DOHH2 (cell line): ENCODE results near the gene NKD1.

ENCODE experiments used
- H3F3A ChIP-seq: fragments of 200-600 bp; sonication (generic), shearing (Covaris generic); 2 replicates; pipeline ENCODE4 v1.6.0; 2016; ENCODE audit warnings: antibody characterized with exemption, mild to moderate bottlenecking; ENCODE audit not compliant: control insufficient read depth, insufficient read depth
- H3K27ac ChIP-seq: fragments of 200-600 bp; sonication (generic); 2 replicates; pipeline ENCODE4 v1.5.1; 2014; ENCODE audit warnings: low read depth, mild to moderate bottlenecking, low read length, moderate library complexity
- H3K27me3 ChIP-seq: fragments of 200-600 bp; sonication (generic); 2 replicates; pipeline ENCODE4 v1.6.1; 2014; ENCODE audit warnings: mild to moderate bottlenecking, low read length, mixed read lengths; ENCODE audit not compliant: control insufficient read depth
- H3K36me3 ChIP-seq: fragments of 200-600 bp; sonication (generic); 2 replicates; pipeline ENCODE4 v1.6.1; 2014; ENCODE audit warnings: mild to moderate bottlenecking, low read length, moderate library complexity, mixed read lengths; ENCODE audit not compliant: control insufficient read depth
- H3K4me1 ChIP-seq: fragments of 200-600 bp; sonication (generic); 2 replicates; pipeline ENCODE4 v1.6.1; 2014; ENCODE audit warnings: mild to moderate bottlenecking, low read length, mixed read lengths; ENCODE audit not compliant: control insufficient read depth
- H3K4me2 ChIP-seq: fragments of 200-600 bp; sonication (generic); 2 replicates; pipeline ENCODE4 v1.6.0; 2014; ENCODE audit warnings: mild to moderate bottlenecking, low read length, moderate library complexity
- H3K4me3 ChIP-seq: fragments of 200-600 bp; sonication (generic); 2 replicates; pipeline ENCODE4 v1.5.1; 2014; ENCODE audit warnings: mild to moderate bottlenecking, low read length, mixed read lengths
- H3K79me2 ChIP-seq: fragments of 200-600 bp; sonication (generic); 2 replicates; pipeline ENCODE4 v1.6.1; 2014; ENCODE audit warnings: mild to moderate bottlenecking, low read length, mixed read lengths; ENCODE audit not compliant: control insufficient read depth
- H3K9me2 ChIP-seq: fragments of 200-600 bp; sonication (generic); replicated peaks from 2 replicates; pipeline ENCODE4 v1.6.1; 2014; ENCODE audit warnings: mild to moderate bottlenecking, low read length, mixed read lengths; ENCODE audit not compliant: control insufficient read depth
- H3K9me3 ChIP-seq: fragments of 200-600 bp; sonication (generic); 2 replicates; pipeline ENCODE4 v1.6.1; 2014; ENCODE audit warnings: antibody characterized with exemption, low read length, mixed read lengths; ENCODE audit not compliant: control insufficient read depth, insufficient read depth
- H4K20me1 ChIP-seq: fragments of 200-600 bp; sonication (generic); 2 replicates; pipeline ENCODE4 v1.6.0; 2014; ENCODE audit warnings: low read depth, mild to moderate bottlenecking, antibody characterized with exemption, low read length, moderate library complexity; ENCODE audit not compliant: control insufficient read depth, insufficient read depth
- CTCF ChIP-seq: fragments of 200-600 bp; sonication (generic); IDR thresholded peaks from one replicate; pipeline ENCODE4 v1.5.1; 2014; ENCODE audit warnings: antibody characterized with exemption, mild to moderate bottlenecking, low read depth, low read length; ENCODE audit not compliant: poor library complexity, severe bottlenecking
- EZH2phosphoT487 ChIP-seq: fragments of 200-600 bp; sonication (generic); IDR thresholded peaks from 2 replicates; pipeline ENCODE4 v1.6.1; 2017; ENCODE audit warnings: borderline replicate concordance, mild to moderate bottlenecking, antibody characterized with exemption, low read length, moderate library complexity, mixed read lengths

NKD1 gene

DNA sequence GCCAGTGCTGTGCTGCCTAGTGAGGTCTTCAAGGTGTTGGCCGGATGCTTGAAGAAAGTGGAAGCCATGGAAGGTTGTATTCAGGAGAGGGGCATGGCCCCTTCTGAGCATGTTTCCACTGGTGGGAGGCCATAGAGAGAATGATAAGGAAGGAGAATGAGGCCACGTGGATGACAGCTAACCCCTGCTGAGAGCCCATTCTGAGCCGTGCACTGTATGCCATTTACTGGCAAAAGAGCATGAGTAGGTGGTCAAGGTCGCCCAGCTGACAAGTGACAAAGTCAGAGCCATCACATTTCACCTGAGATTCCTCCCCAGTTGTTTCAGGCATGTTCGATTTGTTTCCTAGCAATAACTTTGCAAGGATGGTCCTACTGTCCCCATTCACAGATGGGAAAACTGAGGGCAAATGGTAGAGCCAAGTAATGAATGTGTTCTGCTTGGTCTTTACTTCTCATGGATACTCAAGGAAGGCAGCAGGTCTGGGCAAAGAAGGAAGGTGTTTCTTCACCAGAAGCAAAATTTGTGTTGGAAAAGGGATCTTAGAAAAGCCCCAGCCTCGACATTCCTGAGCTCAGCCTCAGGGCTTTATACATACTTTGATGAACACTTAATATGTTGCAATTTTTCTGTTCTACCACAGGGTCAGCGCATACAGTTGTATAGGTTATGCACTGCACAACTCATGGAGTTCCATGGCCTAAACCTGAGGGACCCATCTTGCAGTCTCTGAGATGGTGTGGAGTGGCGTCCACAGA lies 10.5 kb upstream of the NKD1 start:
- no peaks in the 10 kb centered on the region; the same call in 1 of the 2 replicates for H3K27me3 ChIP-seq
- H3K36me3 ChIP-seq = no peaks in the 10 kb centered on the region
- no peak overlapping the region for H3K27ac ChIP-seq
- no peaks in the 10 kb centered on the region for H3K4me1 ChIP-seq
- H4K20me1 ChIP-seq = no peaks in the 10 kb centered on the region
- no peak overlapping the region for H3K4me2 ChIP-seq
- no peaks in the 10 kb centered on the region for H3F3A ChIP-seq
- H3K9me3 ChIP-seq = no peaks in the 10 kb centered on the region
- H3K4me3 ChIP-seq = no peak overlapping the region
- no peak for TF ChIP-seq CTCF
- TF ChIP-seq EZH2phosphoT487 = no peak
- H3K9me2 ChIP-seq = no peaks in the 10 kb centered on the region
- H3K79me2 ChIP-seq = no peaks in the 10 kb centered on the region

DNA sequence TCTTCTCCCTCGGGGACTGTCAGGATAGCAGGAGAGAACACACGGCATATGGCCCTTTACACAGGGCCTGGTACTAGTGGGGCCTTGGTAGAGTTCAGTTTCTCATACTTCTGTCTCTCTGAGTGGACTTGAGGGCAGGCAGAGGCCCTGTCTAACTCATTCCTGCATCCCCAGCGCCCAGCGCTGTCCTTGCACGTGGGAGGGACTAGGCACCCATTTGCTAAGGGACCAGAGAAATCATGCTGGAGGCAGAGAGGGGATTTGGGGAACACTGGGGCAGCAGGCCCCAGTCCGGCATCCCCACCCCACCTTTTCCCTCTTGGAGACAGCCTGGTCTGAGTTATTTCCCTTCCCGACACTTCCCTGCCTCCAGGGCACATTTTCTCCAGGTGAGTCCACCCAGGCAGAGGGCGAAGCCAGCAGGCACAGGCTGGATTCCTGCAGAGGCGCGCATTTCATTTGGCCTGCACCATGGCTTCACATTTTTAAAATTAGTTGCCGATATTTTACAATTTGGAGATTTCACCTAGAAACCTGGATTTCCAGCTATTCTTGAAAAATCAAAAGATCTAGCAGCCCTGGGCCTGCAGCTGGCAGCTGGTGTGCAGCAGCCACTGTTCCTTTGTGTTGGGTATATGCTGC lies 9.7 kb upstream of the NKD1 start:
- Histone ChIP-seq H3K79me2 (no peaks in the 10 kb centered on the region), H3K27ac (no peak overlapping the region)

GRCh38 chr16:50539053-50539695 lies 9.0 kb upstream of the NKD1 start:
- Histone ChIP-seq H3K79me2 (no peaks in the 10 kb centered on the region), H3K36me3 (no peaks in the 10 kb centered on the region), H3K4me3 (no peak overlapping the region), H3F3A (no peaks in the 10 kb centered on the region), H3K4me2 (no peak overlapping the region), H3K27me3 (no peaks in the 10 kb centered on the region; the same call in 1 of the 2 replicates), H3K9me2 (no peaks in the 10 kb centered on the region), H4K20me1 (no peaks in the 10 kb centered on the region), H3K27ac (no peak overlapping the region), H3K4me1 (no peaks in the 10 kb centered on the region), H3K9me3 (no peaks in the 10 kb centered on the region)
- TF ChIP-seq CTCF = no peak
- TF ChIP-seq EZH2phosphoT487 = no peak

More for the DNA sequence above, 9.7 kb upstream of the NKD1 start:
- H3K36me3 ChIP-seq = no peaks in the 10 kb centered on the region
- no peak overlapping the region for H3K4me3 ChIP-seq
- H3K9me3 ChIP-seq = no peaks in the 10 kb centered on the region
- TF ChIP-seq CTCF (no peak), EZH2phosphoT487 (no peak)
- no peak overlapping the region for H3K4me2 ChIP-seq
- no peaks in the 10 kb centered on the region for H3K9me2 ChIP-seq
- H3K27me3 ChIP-seq = no peaks in the 10 kb centered on the region; the same call in 1 of the 2 replicates
- no peaks in the 10 kb centered on the region for H4K20me1 ChIP-seq
- H3K4me1 ChIP-seq = no peaks in the 10 kb centered on the region
- H3F3A ChIP-seq = no peaks in the 10 kb centered on the region
